ENCODE results near the gene PDE4D.
"Not testable (repeated sequence)": the region's sequence is repeated elsewhere in the genome, so short reads cannot be mapped to it uniquely, and the experiment has no call there.

- TF ChIP-seq, protein P1, sequence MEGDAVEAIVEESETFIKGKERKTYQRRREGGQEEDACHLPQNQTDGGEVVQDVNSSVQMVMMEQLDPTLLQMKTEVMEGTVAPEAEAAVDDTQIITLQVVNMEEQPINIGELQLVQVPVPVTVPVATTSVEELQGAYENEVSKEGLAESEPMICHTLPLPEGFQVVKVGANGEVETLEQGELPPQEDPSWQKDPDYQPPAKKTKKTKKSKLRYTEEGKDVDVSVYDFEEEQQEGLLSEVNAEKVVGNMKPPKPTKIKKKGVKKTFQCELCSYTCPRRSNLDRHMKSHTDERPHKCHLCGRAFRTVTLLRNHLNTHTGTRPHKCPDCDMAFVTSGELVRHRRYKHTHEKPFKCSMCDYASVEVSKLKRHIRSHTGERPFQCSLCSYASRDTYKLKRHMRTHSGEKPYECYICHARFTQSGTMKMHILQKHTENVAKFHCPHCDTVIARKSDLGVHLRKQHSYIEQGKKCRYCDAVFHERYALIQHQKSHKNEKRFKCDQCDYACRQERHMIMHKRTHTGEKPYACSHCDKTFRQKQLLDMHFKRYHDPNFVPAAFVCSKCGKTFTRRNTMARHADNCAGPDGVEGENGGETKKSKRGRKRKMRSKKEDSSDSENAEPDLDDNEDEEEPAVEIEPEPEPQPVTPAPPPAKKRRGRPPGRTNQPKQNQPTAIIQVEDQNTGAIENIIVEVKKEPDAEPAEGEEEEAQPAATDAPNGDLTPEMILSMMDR (IDR thresholded peaks at IDR 0.05), result not testable (repeated sequence)
- not testable (repeated sequence) for TF ChIP-seq EZH2 (IDR thresholded peaks at IDR 0.05; ENCODE audit: borderline replicate concordance, insufficient read depth, low read depth, low read length, poor library complexity, severe bottlenecking)
These were observed 498.6 kb downstream of the PDE4D start for GRCh38 chr5:59394956-59395355.
